Stimulated activated CD4-positive, alpha-beta T cell treated with anti-CD3 and anti-CD28 coated beads, Interleukin-12 subunit alpha, Interleukin-12 subunit beta, amount 100 ng/mL, for 4 hours (primary cell): ENCODE measurements around the gene LCLAT1.

ENCODE experiments used
- DNase-seq: peaks from one replicate; pipeline ENCODE4 v3.0.0-alpha.2; 2020

LCLAT1 gene

GRCh38 chr2:30649828-30650227, 202.8 kb downstream of the LCLAT1 start:
- no peak for DNase-seq

DNA sequence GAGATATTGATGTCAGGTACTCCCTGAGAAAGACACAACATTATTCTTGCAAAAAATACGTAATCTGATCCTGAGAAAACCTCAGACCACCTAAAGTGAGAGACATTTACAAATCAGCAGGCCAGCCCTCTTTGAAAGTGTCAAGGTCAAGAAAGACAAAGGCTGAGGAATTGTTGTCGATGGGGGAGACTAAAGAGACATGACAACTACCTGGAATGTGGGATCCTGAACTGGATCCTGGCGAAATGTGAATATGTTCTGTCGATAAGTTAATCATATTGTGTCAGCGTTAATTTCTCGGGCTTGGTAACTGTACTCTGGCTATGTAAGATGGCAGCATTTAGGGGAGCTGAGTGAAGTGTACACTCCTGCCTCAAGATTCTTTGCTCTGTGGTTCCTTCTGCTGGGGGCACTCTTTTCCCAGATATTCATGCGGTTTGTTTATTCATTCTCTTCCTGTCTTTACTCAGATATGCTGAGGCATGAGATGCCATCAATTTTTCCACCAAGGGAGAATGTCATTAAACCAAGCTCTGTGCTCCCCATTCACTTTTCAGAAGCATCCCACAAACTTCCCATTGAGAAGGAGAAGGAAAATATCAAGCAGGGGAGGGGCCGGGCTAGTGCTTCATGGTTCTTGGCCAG, 205.3 kb downstream of the LCLAT1 start:
- DNase-seq: no peak

GRCh38 chr2:30653847-30654246, 206.8 kb downstream of the LCLAT1 start:
- DNase-seq: no peak

- no peak for DNase-seq
Measured at GRCh38 chr2:30654404-30654803, 207.4 kb downstream of the LCLAT1 start.

DNA sequence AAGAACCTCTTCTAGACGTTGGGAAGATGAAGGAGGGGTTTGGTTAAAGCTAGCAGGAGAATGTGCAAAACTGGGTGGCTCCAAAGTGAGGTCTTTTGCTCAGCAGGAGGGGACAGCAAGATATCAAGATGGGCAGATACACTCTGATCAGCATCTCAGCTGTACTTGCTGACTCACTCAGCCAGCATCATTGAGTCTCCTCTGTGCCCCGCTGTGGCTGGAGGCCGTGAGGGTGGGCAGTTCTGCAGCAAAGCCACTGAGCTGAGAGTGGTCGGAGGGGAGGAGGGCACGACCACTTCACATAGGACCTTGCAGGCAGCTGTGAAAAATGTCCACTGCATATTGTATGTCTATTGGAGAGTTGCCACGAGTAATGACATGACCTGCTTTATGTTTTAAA, 208.2 kb downstream of the LCLAT1 start:
- DNase-seq: no peak

GRCh38 chr2:30655660-30656059, 208.6 kb downstream of the LCLAT1 start:
- DNase-seq: no peak

- no peak for DNase-seq
Measured at GRCh38 chr2:30656079-30656478, 209.0 kb downstream of the LCLAT1 start.

DNA sequence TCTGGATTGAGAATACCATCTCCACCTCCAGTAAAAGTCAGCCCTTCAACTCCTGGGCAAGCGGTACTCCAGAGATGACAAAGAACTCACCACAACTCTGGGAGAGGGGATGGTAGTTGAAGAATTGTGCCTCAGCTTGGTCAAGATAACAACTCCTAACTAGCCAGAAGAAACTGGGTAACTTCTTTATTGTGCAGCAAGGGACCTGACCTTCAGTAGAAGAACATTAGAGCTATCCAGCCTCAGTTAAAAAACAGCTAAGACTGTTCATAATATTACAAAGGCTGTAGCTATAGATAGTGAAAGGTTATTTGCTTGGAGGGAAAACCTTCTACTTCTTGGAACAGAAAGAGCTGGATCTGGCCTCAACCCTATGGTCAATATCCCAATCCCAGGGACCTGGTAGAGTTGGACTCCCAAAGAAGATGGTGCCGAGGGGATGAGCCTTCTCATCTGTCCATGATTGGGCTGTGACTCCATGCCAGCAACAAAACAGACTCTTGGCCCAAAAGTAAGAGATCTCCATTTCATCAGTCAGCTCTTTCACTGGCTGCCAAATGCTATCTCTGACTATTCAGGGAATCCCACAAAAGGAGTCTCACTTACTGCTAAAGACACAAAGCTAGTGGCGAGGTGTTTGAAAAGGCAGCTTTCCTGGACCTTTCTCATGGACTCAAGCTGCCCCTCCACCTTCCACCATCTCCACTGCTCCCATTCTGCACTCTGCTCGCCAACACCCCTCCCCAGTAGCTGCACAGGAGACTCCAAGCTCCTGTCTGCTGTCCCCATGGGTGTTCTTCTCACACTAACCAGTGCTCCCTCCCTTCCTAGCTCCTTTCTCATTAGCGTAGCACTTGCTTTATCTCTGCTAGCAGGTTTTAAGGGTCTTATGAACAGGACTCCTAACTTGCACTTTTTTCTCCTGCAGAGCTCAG, 214.4 kb downstream of the LCLAT1 start:
- DNase-seq: no peak

DNA sequence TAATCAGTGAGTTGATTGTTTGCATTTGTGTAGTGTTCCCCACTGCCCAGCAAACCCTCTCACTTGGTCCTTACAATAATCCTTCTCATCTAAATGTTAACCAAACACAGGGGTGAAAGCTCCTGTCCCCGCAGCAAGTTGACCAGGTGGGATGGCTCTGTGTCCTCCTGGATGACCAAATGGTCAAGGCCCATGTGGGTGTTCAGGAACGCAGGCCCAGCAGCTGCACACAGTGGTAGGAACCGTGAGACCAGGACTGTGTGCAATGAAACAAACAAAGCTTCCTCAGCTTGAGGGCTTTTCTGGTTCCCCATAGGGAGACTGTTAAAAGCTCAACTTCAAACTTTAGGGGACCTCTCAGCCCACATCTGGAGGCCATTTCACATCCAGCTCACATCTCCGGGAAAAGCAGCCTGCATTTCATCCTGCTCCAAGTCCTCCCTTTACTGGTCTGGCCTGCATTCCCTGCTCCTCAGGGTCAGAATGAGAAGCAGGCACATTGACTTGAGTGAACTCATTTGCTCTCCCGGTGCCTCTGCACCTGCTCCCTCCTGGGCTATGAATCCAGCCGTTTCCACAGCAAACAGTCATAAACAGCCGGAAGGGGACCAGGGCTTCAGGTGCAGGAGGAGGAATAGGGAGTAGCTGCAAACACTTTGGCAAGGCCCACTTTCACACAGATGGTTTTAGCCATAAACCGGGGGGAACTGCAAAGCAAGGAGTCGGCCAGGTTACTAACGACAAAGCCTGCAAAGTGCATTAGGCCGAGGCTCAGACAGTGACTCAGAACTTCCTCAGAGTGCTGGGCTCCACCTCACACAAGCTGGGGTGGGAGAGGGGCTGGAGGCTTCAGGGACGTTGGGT, 215.5 kb downstream of the LCLAT1 start:
- DNase-seq: no peak

DNA sequence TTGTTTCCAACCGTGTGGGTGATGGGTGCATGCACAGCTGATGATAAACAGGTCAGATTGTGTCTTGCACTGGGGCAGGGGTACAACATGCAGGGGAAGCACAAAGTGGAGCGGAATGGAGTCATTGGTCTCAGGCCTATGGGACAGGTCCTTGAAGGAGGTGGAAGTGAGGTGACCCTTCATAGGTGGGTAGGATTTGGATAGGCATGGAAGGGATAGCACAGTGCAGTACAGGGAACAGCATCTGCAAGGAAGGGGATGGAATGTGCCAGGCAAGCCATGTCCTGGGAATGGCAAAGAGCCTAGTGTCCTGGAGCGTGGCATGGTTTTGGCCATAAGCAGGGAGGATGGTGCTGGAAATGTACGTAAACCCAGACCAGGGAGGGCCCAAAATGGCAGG, 216.3 kb downstream of the LCLAT1 start:
- no peak for DNase-seq

DNA sequence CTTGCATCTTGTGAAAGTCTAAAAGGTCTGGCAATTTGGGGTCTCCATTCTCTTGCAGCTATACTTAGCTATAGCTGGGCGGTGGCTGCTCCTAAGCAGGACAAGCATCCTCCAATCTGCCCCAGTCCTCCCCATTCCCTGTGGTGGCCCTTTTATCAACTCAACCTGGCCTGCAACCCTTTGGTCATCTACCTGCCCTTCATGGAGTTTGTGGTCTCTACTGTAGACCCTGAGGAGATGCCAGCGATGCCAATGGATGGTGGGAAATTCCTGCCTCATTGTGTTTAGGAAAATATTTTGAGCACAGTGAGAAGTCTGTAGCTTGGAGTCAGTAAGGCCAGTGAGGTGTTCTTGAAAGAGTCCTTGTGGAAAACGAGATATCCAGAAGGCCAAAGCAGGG, 216.8 kb downstream of the LCLAT1 start:
- DNase-seq: no peak

- DNase-seq: no peak
Measured at GRCh38 chr2:30664761-30665358, 217.8 kb downstream of the LCLAT1 start.

DNA sequence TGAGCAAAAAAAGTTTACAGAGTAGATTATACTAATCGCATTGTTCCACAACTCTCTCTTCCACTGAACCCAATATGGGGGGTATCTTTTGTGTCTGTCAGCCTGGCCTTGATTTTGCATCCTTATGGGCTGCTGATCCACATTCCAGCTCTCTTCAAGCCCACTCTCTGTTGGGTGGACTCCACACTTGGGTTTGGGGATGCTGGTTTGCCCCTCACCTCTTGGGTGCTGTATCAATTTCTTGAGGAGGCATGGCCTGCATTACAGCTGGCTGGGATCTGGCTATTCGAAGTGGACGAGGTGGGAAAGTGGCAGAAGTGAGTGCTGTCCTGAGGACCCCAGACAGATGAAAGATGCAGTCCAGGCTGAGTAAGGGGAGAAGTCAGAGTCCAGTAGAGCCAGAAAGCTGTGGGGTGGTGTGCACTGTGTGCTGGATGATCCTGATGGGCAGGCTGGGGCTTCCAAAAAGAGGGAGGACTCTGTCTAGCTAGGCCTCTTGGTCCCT, 218.8 kb downstream of the LCLAT1 start:
- DNase-seq: no peak

DNA sequence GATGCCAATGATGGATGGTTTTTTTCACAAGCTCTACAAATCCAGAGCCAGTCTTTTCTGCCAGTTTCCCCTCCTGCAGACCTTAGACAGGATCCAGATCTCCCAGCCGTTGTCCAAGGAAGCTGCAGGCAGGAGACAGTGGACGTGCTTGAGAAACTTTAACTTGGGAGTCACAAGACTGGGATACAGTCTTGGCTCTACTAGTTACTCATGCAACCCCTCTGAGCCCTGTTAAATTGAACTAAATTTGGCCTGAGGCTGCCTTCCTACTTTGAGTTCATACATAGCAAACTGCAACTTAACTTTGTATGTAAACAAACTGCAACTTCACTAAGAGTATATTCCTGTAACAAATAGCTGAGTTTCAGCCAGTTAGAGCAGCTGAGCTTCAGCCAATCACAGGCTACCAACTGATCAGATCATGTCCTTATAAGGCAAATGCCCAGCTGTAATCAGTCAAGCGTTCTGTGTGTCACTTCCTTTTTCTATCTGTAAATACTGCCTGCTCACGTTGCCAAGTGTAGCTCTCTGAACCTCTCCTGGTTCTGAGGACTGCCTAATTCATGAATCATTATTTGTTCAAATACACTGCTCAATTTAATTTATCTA, 219.3 kb downstream of the LCLAT1 start:
- DNase-seq: no peak

GRCh38 chr2:30670453-30670852, 223.4 kb downstream of the LCLAT1 start:
- DNase-seq: no peak

DNA sequence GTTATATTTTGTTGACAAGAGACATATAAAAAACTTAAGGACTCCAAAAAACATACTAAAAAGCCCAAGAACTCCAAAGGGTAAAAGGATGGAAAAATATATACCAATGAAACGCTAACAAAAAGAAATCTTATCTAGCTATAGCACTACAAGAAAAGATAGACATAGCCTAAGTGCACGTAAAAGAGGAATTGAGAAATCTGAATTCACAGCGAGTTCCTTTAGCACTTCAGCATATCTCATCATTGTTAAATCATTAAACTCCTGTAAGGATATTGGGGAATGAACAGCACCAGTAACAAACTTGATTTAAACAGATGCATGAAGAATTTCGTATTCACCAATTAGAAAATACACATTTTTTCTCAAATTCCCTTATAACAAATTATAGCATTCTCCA, 226.1 kb downstream of the LCLAT1 start:
- DNase-seq: no peak

- DNase-seq: no peak
Measured at GRCh38 chr2:30675758-30676157, 228.7 kb downstream of the LCLAT1 start.

GRCh38 chr2:30677231-30677630, 230.2 kb downstream of the LCLAT1 start:
- no peak for DNase-seq

- DNase-seq: no peak
Measured at GRCh38 chr2:30677861-30678385, 230.9 kb downstream of the LCLAT1 start.

DNA sequence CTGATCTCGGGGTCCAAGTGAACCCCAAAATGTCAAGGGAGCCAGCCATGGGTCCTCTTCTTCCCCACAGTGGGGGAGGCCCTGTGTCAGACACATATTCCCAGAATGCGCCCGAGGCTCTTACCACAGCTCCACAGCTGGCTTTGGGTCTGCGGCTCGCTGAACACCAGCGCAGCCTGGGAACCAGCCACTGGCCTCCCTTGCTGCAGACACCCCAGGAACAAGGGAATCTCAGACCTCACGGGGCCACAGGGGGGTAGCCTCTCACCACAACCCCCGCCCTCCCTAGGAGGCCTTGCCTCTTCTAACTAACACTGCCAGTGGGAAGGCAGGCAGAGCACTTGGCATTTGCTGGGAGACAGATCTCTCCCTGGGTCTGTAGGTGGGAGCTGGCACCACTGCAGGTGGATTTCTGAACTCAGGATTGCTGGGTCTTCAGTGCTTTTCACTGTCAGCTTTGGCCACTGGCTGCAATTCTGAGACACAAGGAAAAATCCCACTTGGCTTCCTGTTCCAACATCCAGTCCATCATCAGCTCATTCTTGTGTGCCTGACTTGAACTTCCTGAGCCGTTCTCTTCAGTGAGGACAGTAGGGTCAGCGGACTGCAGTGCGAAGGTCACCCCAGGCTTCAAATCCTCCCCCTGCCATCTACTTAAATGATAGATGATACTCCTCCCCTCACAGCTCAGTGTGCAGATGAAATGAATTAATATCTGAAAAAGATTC, 231.5 kb downstream of the LCLAT1 start:
- DNase-seq: no peak

- no peak for DNase-seq
Measured at GRCh38 chr2:30679426-30680088, 232.5 kb downstream of the LCLAT1 start.
